Retinal pigment epithelial cell (primary cell): ENCODE results near the gene NSMF.

Source experiments
- DNase-seq: peaks from one replicate; pipeline ENCODE4 v3.0.0-alpha.2; 2010; ENCODE audit warnings: low read depth
- H3K4me3 ChIP-seq: 2 replicates; pipeline ENCODE4 v1.5.1; 2011; ENCODE audit warnings: mild to moderate bottlenecking, low read length, control low read depth, moderate library complexity
- TF ChIP-seq, protein P1 (sequence below): conservative IDR thresholded peaks from 2 replicates; pipeline ENCODE4 v1.5.1; 2011; ENCODE audit warnings: low read depth, low read length, control low read depth, inconsistent platforms

The NSMF gene

DNA sequence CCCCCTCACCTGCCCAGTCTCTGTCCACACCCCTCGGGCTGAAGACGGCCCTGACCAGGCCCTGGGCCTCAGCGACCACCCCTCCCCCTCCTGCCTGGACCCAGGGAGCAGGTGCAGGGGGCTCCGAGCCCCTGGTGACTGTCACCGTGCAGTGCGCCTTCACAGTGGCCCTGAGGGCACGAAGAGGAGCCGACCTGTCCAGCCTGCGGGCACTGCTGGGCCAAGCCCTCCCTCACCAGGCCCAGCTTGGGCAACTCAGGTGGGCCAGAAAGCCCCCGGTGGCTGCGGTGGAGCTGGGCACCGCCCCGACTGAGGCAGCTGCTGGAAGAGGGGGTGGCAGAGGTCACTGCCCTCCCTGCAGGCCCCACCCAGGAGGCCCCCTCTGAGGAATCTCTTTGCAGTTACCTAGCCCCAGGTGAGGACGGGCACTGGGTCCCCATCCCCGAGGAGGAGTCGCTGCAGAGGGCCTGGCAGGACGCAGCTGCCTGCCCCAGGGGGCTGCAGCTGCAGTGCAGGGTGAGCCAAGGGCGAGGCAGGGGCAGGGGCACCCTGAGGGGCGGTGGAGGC lies 25.7 kb downstream of the NSMF start:
- H3K4me3 ChIP-seq = no peak overlapping the region
- DNase-seq = no peak
- TF ChIP-seq, protein P1, sequence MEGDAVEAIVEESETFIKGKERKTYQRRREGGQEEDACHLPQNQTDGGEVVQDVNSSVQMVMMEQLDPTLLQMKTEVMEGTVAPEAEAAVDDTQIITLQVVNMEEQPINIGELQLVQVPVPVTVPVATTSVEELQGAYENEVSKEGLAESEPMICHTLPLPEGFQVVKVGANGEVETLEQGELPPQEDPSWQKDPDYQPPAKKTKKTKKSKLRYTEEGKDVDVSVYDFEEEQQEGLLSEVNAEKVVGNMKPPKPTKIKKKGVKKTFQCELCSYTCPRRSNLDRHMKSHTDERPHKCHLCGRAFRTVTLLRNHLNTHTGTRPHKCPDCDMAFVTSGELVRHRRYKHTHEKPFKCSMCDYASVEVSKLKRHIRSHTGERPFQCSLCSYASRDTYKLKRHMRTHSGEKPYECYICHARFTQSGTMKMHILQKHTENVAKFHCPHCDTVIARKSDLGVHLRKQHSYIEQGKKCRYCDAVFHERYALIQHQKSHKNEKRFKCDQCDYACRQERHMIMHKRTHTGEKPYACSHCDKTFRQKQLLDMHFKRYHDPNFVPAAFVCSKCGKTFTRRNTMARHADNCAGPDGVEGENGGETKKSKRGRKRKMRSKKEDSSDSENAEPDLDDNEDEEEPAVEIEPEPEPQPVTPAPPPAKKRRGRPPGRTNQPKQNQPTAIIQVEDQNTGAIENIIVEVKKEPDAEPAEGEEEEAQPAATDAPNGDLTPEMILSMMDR = no peak

DNA sequence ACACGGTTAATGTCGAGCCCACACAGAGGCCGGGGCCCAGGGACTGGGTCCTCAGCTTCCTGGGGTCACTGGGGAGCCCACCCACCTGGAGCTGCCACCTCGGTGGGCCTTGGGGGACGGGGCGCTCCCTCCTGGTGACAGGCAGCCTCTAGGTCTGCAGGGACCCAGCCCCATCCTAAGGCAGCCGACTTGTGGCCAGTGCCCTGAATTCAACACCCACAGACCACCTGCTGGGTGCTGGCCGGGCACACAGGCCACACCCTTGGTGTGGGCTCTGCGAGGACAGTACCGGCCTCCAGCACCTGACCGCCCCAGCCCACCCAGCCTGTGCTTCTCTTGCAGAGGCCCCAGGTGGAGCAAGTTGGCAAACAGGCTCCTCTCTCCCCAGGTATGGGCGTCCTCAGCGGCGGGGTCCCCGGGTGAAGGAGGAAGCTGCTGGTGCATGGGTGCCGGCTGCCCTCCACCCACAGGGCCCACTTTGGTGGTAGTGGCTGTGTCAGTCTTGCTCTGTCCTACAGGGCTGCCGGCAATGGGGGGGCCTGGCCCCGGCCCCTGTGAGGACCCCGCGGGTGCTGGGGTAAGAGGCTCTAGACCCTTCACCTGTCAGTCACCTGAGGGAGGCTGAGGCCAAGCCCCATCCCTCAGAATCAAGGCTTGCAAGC lies 26.3 kb downstream of the NSMF start:
- no peak overlapping the region for H3K4me3 ChIP-seq
- DNase-seq = no peak
- TF ChIP-seq, protein P1 = no peak

DNA sequence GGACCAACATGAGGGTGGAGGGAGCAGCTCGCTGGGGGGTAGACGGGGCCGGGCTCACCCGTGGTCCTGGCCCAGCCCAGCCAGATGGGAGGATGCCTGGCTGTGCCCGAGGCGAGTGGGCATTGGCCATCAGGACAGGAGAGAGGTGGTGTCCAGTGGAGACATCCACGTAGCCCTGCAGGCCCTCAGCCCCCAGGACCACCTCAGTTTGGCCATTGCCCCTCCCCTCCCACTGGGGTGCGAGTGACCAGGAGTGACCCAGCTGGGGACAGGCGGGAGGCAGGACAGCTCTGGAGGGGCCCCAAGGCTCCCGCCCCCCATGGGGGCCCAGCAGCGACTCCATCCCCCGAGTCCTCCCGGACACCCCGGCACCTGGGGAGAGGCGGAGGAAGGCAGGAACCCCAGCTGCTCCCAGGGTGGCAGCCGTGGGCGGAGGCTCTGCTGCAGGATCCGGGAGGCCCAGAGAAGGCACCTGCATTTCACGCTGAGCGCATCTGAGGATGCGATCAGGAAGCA lies 27.7 kb downstream of the NSMF start:
- no peak for DNase-seq
- TF ChIP-seq, protein P1 = no peak
- no peak overlapping the region for H3K4me3 ChIP-seq

DNA sequence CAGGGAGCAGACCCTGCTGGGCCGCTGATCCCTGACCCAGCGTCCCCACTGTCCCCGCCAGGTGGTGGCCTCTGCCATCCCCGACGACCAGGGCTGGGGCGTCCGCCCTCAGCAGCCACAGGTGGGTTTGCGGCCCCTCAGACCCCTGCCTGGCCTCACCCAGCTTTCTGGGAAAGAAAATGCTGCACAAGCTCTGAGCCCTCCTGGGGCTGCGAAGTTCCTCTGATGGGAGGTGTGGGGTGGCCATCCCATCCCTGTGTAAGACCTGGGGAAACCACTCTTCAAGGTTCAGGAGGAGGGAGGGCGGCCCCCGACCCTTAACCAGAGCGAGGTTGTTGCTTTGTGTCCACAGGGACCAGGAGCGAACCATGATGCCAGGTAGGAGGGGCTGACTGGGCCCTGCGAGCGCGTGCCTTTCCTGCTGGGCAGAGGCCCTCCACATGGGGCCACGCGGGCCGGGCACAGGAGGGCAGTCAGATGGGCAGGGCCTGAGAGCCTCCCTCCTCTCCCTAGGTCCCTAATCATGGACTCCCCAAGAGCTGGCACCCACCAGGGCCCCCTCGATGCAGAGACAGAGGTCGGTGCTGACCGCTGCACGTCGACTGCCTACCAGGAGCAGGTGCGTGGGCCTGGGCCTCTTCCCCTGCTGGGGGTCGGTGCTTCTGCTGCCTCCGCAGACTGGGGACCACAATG lies 28.3 kb downstream of the NSMF start:
- no peak for DNase-seq
- no peak overlapping the region for H3K4me3 ChIP-seq
- TF ChIP-seq, protein P1 = no peak

DNA sequence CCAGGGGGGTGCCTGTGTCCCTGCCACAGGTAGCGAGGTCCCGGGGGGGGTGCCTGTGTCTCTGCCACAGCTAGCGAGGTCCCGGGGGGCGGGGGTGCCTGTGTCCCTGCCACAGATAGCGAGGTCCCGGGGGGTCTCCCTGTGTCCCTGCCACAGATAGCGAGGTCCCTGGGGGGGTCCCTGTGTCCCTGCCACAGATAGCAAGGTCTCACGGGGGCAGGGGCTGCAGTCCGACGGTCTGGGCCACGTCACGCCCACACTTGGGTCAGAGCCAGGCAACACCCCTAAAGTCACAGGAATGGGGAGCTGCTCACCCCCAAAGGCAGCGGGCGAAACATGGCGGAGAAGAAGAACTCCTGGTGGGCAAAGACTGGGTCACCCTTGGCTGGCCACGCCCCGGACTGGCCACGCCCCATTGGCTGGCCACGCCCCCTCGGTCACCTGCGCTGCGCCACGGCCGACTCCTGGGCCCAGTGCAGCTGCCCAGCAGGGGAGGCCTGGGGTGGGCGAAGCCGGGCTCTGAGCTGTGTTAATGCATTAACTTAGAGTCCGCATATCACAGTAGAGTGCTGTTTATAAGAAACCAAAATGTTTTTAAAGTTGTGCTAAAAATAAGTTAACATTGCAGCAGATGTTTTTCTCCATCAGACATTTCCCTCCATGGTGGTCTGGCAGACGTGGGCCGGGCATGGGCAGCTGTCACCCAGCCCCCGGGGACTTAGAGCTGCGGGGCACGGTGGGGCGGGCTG lies 29.0 kb downstream of the NSMF start:
- no peak for DNase-seq
- no peak overlapping the region for H3K4me3 ChIP-seq
- TF ChIP-seq, protein P1 = no peak

DNA sequence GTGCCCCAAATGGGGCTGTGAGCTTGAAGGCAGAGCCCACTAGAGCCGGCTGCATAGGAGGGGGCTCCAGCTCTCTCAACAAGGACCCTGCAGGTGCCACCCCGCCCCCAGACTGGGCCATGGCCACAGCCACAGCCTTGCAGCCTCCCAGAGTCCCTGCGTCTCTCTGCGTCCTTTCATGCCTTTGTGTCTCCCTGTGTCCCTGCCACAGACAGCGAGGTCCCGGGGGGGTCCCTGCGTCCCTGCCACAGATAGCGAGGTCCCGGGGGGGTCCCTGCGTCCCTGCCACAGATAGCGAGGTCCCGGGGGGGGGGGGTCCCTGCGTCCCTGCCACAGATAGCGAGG lies 29.6 kb downstream of the NSMF start:
- DNase-seq = no peak
- TF ChIP-seq, protein P1 = no peak
- no peak overlapping the region for H3K4me3 ChIP-seq
